Anterior cingulate cortex (tissue), 58 donors: Measurements from ENCODE around the gene GRIK3.
"Not testable (repeated sequence)": the region's sequence is repeated elsewhere in the genome, so short reads cannot be mapped to it uniquely, and the experiment has no call there.

Experiments
- DNase-seq, 58 donors: peaks; one replicate each; lab custom pipeline; 2025; lab: John Stamatoyannopoulos, UW

The GRIK3 gene

GRCh38 chr1:36776948-36777831, 257.1 kb downstream of the GRIK3 start:
- DNase-seq, result no peak

- DNase-seq, result no peak
These were observed 258.1 kb downstream of the GRIK3 start for GRCh38 chr1:36776256-36776655.

- DNase-seq, result no peak
These were observed 258.6 kb downstream of the GRIK3 start for GRCh38 chr1:36775716-36776115.

- peak in 1 of 58 donors; percentile 19 for DNase-seq
These were observed 260.3 kb downstream of the GRIK3 start for GRCh38 chr1:36773827-36774541.

- DNase-seq, result no peak
These were observed 261.4 kb downstream of the GRIK3 start for GRCh38 chr1:36772647-36773495.

GRCh38 chr1:36771660-36772284, 262.5 kb downstream of the GRIK3 start:
- no peak for DNase-seq

GRCh38 chr1:36771240-36771639, 263.1 kb downstream of the GRIK3 start:
- no peak for DNase-seq

GRCh38 chr1:36769886-36770830, 264.2 kb downstream of the GRIK3 start:
- DNase-seq, result no peak

- DNase-seq, result no peak
These were observed 265.7 kb downstream of the GRIK3 start for GRCh38 chr1:36768486-36769178.

GRCh38 chr1:36767429-36767828, 266.9 kb downstream of the GRIK3 start:
- not testable (repeated sequence) for DNase-seq

GRCh38 chr1:36766481-36766880, 267.8 kb downstream of the GRIK3 start:
- no peak for DNase-seq

- DNase-seq, result no peak
These were observed 268.5 kb downstream of the GRIK3 start for GRCh38 chr1:36765785-36766300.

- DNase-seq, result peak in 2 of 58 donors; percentile 4 to 34
These were observed 269.5 kb downstream of the GRIK3 start for GRCh38 chr1:36764798-36765197.

- DNase-seq, result peak in 4 of 58 donors; percentile 9 to 45 (median 16)
These were observed 270.5 kb downstream of the GRIK3 start for GRCh38 chr1:36763771-36764170.

- no peak for DNase-seq
These were observed 272.1 kb downstream of the GRIK3 start for GRCh38 chr1:36762174-36762573.

- DNase-seq, result no peak
These were observed 273.2 kb downstream of the GRIK3 start for GRCh38 chr1:36761113-36761512.

- DNase-seq, result no peak
These were observed 274.2 kb downstream of the GRIK3 start for GRCh38 chr1:36760081-36760480.

GRCh38 chr1:36759355-36759754, 275.0 kb downstream of the GRIK3 start:
- no peak for DNase-seq
